ENCODE results near the gene IKZF3. TPM values are rescaled to one million over a fixed set of nuclear protein-coding genes. Genes with fewer than 3 reads are reported as not detected.
"Not testable (repeated sequence)": the region's sequence is repeated elsewhere in the genome, so short reads cannot be mapped to it uniquely, and the experiment has no call there.

IKZF3 gene
- total RNA-seq, 4 donors from 2014 or later, result 0.89 to 1.8 (median 0.97) TPM

DNA sequence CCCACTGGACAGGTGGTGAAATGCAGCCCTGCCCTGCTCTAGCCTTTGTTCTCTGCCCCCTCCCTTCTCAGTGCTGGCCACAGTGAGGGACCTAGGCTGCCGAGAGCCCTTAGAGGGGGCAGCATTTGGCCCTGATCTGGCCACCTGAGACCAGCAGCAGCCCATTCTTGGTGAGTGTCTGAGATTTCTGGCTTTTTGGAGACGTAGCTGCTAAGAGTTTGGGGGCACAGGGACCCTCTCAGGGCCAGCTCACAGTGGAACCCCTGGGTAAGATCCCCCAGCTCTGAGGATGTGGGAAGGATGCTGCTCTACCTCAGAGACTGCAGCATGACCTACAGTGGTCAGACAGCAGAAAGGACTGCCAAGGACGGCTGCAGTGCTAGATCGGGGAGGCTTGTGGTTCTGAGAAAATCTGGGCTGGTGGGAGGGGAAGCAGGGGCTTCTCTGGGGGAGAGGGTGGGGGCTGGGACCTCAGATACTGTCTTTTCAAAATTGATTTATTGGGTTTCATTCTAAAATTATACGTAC, 113.0 kb downstream of the IKZF3 start:
- TF ChIP-seq, protein P1, sequence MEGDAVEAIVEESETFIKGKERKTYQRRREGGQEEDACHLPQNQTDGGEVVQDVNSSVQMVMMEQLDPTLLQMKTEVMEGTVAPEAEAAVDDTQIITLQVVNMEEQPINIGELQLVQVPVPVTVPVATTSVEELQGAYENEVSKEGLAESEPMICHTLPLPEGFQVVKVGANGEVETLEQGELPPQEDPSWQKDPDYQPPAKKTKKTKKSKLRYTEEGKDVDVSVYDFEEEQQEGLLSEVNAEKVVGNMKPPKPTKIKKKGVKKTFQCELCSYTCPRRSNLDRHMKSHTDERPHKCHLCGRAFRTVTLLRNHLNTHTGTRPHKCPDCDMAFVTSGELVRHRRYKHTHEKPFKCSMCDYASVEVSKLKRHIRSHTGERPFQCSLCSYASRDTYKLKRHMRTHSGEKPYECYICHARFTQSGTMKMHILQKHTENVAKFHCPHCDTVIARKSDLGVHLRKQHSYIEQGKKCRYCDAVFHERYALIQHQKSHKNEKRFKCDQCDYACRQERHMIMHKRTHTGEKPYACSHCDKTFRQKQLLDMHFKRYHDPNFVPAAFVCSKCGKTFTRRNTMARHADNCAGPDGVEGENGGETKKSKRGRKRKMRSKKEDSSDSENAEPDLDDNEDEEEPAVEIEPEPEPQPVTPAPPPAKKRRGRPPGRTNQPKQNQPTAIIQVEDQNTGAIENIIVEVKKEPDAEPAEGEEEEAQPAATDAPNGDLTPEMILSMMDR (IDR thresholded peaks at IDR 0.05), result no peak
- no peak for TF ChIP-seq POLR2A (IDR thresholded peaks at IDR 0.05)
- intact Hi-C loops (cut with DNase I; ENCODE audit: low total_unique reads), result loop anchor here (5.0 to 10.0 kb wide), 2 partner anchors 114 to 129 kb away; partner anchors contain the start of genes IKZF3 and ZPBP2
- no peak overlapping the region for H3K4me3 ChIP-seq (ENCODE audit: low read depth, poor library complexity, severe bottlenecking)

GRCh38 chr17:39750131-39751015, 113.7 kb downstream of the IKZF3 start:
- WGBS, 2 donors, result 54% methylated on average over 8 to 9 of the region's 9 CpGs
- TF ChIP-seq POLR2A (IDR thresholded peaks at IDR 0.05), result no peak
- TF ChIP-seq, protein P1 (IDR thresholded peaks at IDR 0.05), result no peak
- no peak overlapping the region for H3K4me3 ChIP-seq (ENCODE audit: low read depth, poor library complexity, severe bottlenecking)
- intact Hi-C loops (cut with DNase I; ENCODE audit: low total_unique reads), result loop anchor here (5.0 to 10.0 kb wide), 2 partner anchors 114 to 128 kb away; partner anchors contain the start of genes IKZF3 and ZPBP2
- peak in 1 of 2 donors; percentile 81 for DNase-seq (ENCODE audit: low spot score in 2 of 2)

More for the DNA sequence above, 113.0 kb downstream of the IKZF3 start:
- WGBS, 2 donors, result 56 to 57% methylated on average over 5 of the region's 5 CpGs
- peak in 1 of 2 donors; percentile 68 for DNase-seq (ENCODE audit: low spot score in 2 of 2)

- intact Hi-C loops (cut with DNase I; ENCODE audit: low total_unique reads); DNase-seq (ENCODE audit: low spot score in 2 of 2); H3K4me3 ChIP-seq (ENCODE audit: low read depth, poor library complexity, severe bottlenecking): not testable (repeated sequence)
- WGBS, 2 donors, result 84 to 90% methylated on average over 8 of the region's 8 CpGs
These were observed 115.6 kb downstream of the IKZF3 start for GRCh38 chr17:39748444-39749034.

DNA sequence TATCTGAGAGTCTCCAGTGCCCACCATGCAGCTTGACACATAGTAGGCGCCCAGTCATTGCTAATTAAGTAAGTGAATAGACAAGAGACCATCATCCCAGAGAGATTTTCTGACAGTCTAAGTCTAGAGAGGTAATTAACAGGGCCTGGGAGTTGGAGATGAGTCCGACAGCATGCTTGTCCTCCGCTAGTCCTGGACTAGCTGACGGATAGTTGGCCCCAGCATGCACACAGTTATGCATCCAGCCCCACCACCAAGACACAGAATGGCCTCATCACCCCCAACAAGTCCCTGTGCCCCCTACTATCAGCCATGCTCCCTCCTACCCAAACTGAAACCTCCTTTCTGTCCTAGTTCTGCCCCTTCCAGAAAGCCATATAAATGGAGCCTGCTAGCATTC, 116.4 kb downstream of the IKZF3 start:
- TF ChIP-seq, protein P1 (IDR thresholded peaks at IDR 0.05), result no peak
- TF ChIP-seq POLR2A (IDR thresholded peaks at IDR 0.05), result no peak
- H3K4me3 ChIP-seq (ENCODE audit: low read depth, poor library complexity, severe bottlenecking), result no peak overlapping the region
- intact Hi-C loops (cut with DNase I; ENCODE audit: low total_unique reads), result no loop called here
- WGBS, 2 donors, result 89 to 95% methylated on average over 4 of the region's 4 CpGs
- no peak for DNase-seq (ENCODE audit: low spot score in 2 of 2)

DNA sequence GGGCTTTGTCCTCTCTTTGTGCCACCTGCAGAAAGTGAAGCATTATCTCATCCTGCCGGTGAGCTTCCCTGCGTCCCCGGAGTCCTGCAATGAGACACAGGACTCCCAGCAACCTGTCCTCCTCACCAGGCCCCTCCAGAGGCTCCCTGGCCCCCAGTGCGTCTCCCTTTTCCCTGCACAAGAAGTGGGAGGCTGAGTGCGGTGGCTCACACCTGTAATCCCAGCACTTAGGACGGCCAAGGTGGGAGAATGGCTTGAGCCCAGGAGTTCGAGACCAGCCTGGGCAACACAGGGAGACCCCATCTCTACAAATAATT, 118.0 kb downstream of the IKZF3 start:
- H3K4me3 ChIP-seq (ENCODE audit: low read depth, poor library complexity, severe bottlenecking), result no peak overlapping the region
- TF ChIP-seq, protein P1 (IDR thresholded peaks at IDR 0.05), result no peak
- no peak for TF ChIP-seq POLR2A (IDR thresholded peaks at IDR 0.05)
- 92 to 94% methylated on average over 7 of the region's 7 CpGs for WGBS, 2 donors
- intact Hi-C loops (cut with DNase I; ENCODE audit: low total_unique reads), result no loop called here
- DNase-seq (ENCODE audit: low spot score in 2 of 2), result no peak
